Panc1 (cell line): Measurements from ENCODE around the gene HMGCS1.

ENCODE experiments used
- POLR2AphosphoS5 ChIP-seq: IDR thresholded peaks from 2 replicates; pipeline ENCODE4 v1.6.1; 2012; ENCODE audit warnings: mild to moderate bottlenecking, low read depth, low read length, moderate library complexity
- TF ChIP-seq, protein P1 (sequence below): fragments of 450-650 bp; IDR thresholded peaks from 2 replicates; pipeline ENCODE4 v1.5.1; 2017; ENCODE audit warnings: mild to moderate bottlenecking

DNA sequence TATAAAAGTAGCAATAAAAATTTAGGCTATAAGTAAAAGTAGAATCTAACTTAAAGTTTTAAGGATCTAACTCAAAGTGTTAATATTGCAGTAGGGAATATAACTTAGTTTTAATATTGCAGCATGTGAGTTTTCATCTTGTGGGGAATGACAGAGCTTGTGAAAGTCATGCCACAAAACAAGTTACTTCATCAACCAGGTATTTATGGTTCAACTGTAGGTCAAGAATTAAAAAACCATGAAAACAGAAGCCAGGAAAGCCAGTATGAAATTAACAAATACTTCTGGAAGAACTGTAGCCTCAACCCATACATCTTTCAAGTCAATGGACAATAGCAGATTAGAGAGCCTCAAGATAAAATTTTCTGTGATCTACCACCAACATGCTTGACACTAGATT is 19.0 kb downstream of the HMGCS1 start:
- TF ChIP-seq, protein P1, sequence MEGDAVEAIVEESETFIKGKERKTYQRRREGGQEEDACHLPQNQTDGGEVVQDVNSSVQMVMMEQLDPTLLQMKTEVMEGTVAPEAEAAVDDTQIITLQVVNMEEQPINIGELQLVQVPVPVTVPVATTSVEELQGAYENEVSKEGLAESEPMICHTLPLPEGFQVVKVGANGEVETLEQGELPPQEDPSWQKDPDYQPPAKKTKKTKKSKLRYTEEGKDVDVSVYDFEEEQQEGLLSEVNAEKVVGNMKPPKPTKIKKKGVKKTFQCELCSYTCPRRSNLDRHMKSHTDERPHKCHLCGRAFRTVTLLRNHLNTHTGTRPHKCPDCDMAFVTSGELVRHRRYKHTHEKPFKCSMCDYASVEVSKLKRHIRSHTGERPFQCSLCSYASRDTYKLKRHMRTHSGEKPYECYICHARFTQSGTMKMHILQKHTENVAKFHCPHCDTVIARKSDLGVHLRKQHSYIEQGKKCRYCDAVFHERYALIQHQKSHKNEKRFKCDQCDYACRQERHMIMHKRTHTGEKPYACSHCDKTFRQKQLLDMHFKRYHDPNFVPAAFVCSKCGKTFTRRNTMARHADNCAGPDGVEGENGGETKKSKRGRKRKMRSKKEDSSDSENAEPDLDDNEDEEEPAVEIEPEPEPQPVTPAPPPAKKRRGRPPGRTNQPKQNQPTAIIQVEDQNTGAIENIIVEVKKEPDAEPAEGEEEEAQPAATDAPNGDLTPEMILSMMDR = no peak
- TF ChIP-seq POLR2AphosphoS5 = no peak
